ENCODE results near the gene NXPH4.

NXPH4 gene

GRCh38 chr12:57244312-57244696 lies 27.7 kb downstream of the NXPH4 start:
- DNase-seq: no peak

GRCh38 chr12:57247041-57247440 lies 30.4 kb downstream of the NXPH4 start:
- DNase-seq: no peak

- no peak for DNase-seq
These were observed 32.5 kb downstream of the NXPH4 start for GRCh38 chr12:57248934-57249742.

GRCh38 chr12:57250541-57250940 lies 33.9 kb downstream of the NXPH4 start:
- DNase-seq: no peak

GRCh38 chr12:57250956-57251355 lies 34.4 kb downstream of the NXPH4 start, which contains the start of gene STAC3:
Gene STAC3, minus strand, starts transcription at chr12:57251187. Its CDS starts 1,551 bp downstream, at chr12:57249636.
- no peak for DNase-seq

GRCh38 chr12:57254506-57255280 lies 38.1 kb downstream of the NXPH4 start:
- DNase-seq: no peak

- DNase-seq: no peak
These were observed 39.3 kb downstream of the NXPH4 start for GRCh38 chr12:57255916-57256315.

GRCh38 chr12:57258977-57259970 lies 42.7 kb downstream of the NXPH4 start:
- no peak for DNase-seq

- DNase-seq: no peak
These were observed 43.8 kb downstream of the NXPH4 start for GRCh38 chr12:57260366-57260765.

GRCh38 chr12:57261428-57261865 lies 44.9 kb downstream of the NXPH4 start:
- peak; percentile 30 for DNase-seq

GRCh38 chr12:57262126-57262822 lies 45.7 kb downstream of the NXPH4 start:
- DNase-seq: no peak

- no peak for DNase-seq
These were observed 46.5 kb downstream of the NXPH4 start for GRCh38 chr12:57263096-57263495.

GRCh38 chr12:57266681-57267080 lies 50.1 kb downstream of the NXPH4 start:
- no peak for DNase-seq

- DNase-seq: no peak
These were observed 51.7 kb downstream of the NXPH4 start for GRCh38 chr12:57268264-57268663.

- DNase-seq: no peak
These were observed 54.4 kb downstream of the NXPH4 start for GRCh38 chr12:57270966-57271470.

- DNase-seq: peak; percentile 17
These were observed 56.0 kb downstream of the NXPH4 start for GRCh38 chr12:57272337-57273151.

GRCh38 chr12:57273516-57273915 lies 56.9 kb downstream of the NXPH4 start:
- DNase-seq: no peak
